HEK293T (cell line): ENCODE data around the gene IDH2.
"Not testable (repeated sequence)": the region's sequence is repeated elsewhere in the genome, so short reads cannot be mapped to it uniquely, and the experiment has no call there.

Experiments used
- ARNT ChIP-seq: fragments of 450-650 bp; IDR thresholded peaks from 2 replicates; pipeline ENCODE4 v1.6.1; 2017; ENCODE audit warnings: mild to moderate bottlenecking
- FOXA1 ChIP-seq: fragments of 450-650 bp; IDR thresholded peaks from 2 replicates; pipeline ENCODE4 v1.6.1; 2016; ENCODE audit warnings: mild to moderate bottlenecking
- FOXK2 ChIP-seq: fragments of 450-650 bp; IDR thresholded peaks from 2 replicates; pipeline ENCODE4 v1.6.1; 2016; ENCODE audit warnings: mild to moderate bottlenecking
- FOXM1 ChIP-seq: fragments of 450-650 bp; IDR thresholded peaks from 2 replicates; pipeline ENCODE4 v1.6.1; 2017; ENCODE audit warnings: mild to moderate bottlenecking, borderline replicate concordance
- HDGF ChIP-seq: fragments of 450-650 bp; IDR thresholded peaks from 2 replicates; pipeline ENCODE4 v1.6.1; 2017; ENCODE audit warnings: antibody characterized with exemption, borderline replicate concordance

DNA sequence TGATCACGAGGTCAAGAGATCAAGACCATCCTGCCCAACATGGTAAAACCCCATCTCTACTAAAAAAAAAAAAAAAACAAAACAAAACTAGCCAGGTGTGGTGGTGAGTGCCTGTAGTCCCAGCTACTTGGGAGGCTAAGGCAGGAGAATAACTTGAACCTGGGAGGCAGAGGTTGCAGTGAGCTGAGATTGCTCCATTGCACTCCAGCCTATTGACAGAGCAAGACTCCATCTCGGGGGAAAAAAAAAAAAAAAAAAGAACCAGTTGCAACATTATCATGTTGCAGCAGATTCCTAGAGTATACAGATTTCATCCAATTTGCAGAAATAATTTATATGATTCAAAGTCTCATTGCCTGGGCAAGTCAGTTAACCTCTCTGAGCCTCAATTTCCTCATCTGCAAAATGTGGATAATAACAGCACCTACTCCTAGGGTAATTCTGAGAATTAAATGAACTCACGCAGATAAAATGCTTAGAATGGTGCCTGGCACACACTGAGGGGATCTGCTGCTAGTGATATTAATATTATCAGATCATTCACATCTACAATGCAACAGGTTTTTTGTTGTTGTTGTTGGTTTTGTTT lies 7.0 kb upstream of the IDH2 start:
- TF ChIP-seq HDGF, FOXA1, ARNT, FOXM1, FOXK2: not testable (repeated sequence)
